H54 (cell line): ENCODE measurements around the gene MSMO1.
"Not testable (repeated sequence)": the region's sequence is repeated elsewhere in the genome, so short reads cannot be mapped to it uniquely, and the experiment has no call there.

Experiments used
- DNase-seq: peaks from one replicate; pipeline ENCODE4 v3.0.0; 2011; ENCODE audit warnings: low spot score, mixed read lengths; ENCODE audit not compliant: insufficient read length
- FAIRE-seq: peaks from 3 replicates; lab custom pipeline; 2011; peaks lifted over from hg19 to GRCh38; lab: Jason Lieb, UNC
- POLR2A ChIP-seq: IDR thresholded peaks from 2 replicates; pipeline ENCODE4 v1.6.1; 2011; ENCODE audit warnings: low read depth, mild to moderate bottlenecking, low read length

MSMO1 gene

GRCh38 chr4:165331359-165331758 lies 3.9 kb downstream of the MSMO1 start:
- no peak for TF ChIP-seq POLR2A
- FAIRE-seq = no peak
- no peak for DNase-seq

GRCh38 chr4:165331823-165332222 lies 4.4 kb downstream of the MSMO1 start:
- no peak for TF ChIP-seq POLR2A
- DNase-seq (no peak), FAIRE-seq (no peak)

GRCh38 chr4:165332502-165332901 lies 5.0 kb downstream of the MSMO1 start:
- no peak for FAIRE-seq
- TF ChIP-seq POLR2A = no peak
- no peak for DNase-seq

- DNase-seq = no peak
- no peak for FAIRE-seq
- no peak for TF ChIP-seq POLR2A
Measured at GRCh38 chr4:165335163-165335703, 7.8 kb downstream of the MSMO1 start.

GRCh38 chr4:165336743-165337142 lies 9.3 kb downstream of the MSMO1 start:
- no peak for FAIRE-seq
- no peak for DNase-seq
- TF ChIP-seq POLR2A = no peak

- DNase-seq, FAIRE-seq: not testable (repeated sequence)
Measured at GRCh38 chr4:165342340-165342739, 14.9 kb downstream of the MSMO1 start.

GRCh38 chr4:165343353-165344191 lies 16.1 kb downstream of the MSMO1 start:
- DNase-seq (no peak), FAIRE-seq (no peak)
- TF ChIP-seq POLR2A = no peak

GRCh38 chr4:165345666-165346417 lies 18.4 kb downstream of the MSMO1 start:
- FAIRE-seq (no peak), DNase-seq (no peak)
- TF ChIP-seq POLR2A = no peak

- FAIRE-seq = no peak
- TF ChIP-seq POLR2A = no peak
- DNase-seq = no peak
Measured at GRCh38 chr4:165347647-165348569, 20.4 kb downstream of the MSMO1 start.

GRCh38 chr4:165351359-165352130 lies 24.1 kb downstream of the MSMO1 start:
- DNase-seq (no peak), FAIRE-seq (no peak)
- TF ChIP-seq POLR2A = no peak

GRCh38 chr4:165355900-165356300 lies 28.4 kb downstream of the MSMO1 start:
- no peak for TF ChIP-seq POLR2A
- DNase-seq = no peak
- FAIRE-seq = no peak

- FAIRE-seq = no peak
- no peak for DNase-seq
- TF ChIP-seq POLR2A = no peak
Measured at GRCh38 chr4:165359506-165359905, 32.0 kb downstream of the MSMO1 start.
